GM12865 (cell line): ENCODE results near the gene PLA1A.

Experiments used
- DNase-seq: peaks from one replicate; pipeline ENCODE4 v3.0.0; 2010; ENCODE audit warnings: low read depth
- H3K4me3 ChIP-seq: 2 replicates; pipeline ENCODE4 v1.5.1; 2011; ENCODE audit warnings: mild to moderate bottlenecking, low read depth, low read length, control low read depth
- CTCF ChIP-seq: IDR thresholded peaks from 2 replicates; pipeline ENCODE4 v1.5.1; 2011; ENCODE audit warnings: low read length, control low read depth, low read depth, inconsistent platforms; ENCODE audit not compliant: insufficient read depth; ENCODE audit errors: missing control alignments

PLA1A gene

DNA sequence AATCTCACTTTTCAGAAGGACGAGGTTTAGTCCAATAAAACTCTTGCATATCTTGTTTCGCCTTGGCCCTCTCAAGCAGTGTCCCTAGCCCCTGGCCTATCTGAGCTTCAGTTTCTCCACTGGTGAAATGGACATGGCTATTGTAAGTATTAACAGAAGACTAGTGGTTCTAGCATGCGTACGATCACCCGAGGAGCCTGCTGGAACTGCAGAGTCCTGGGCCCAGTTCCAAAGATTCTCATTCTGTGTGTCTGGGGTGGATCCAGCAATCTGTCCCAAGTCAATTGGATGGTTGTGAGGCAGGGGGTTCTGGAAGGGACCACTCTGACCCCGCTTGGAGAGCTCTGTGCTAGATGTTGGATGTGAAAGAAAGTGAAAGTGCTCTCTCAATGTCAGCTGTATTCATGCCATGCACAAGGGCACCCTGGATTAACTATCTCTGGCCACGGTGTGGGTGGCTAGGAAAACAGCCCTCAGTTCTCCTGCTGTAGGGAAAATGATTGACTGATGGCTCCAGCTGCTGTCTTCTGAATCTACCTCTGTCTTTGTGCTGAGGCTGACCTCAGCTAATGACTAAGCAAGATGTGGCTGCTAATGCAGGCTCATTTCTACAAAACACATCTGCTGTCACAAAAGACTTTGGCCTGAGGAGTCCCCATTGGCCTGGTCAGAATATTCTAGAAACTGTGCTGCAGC is 1.9 kb upstream of the PLA1A start:
- TF ChIP-seq CTCF = no peak

GRCh38 chr3:119596398-119596797 is 1.3 kb upstream of the PLA1A start:
- H3K4me3 ChIP-seq = peak overlapping the region; percentile 3
- TF ChIP-seq CTCF = no peak
- peak; percentile 63 for DNase-seq

More for the DNA sequence above, 1.9 kb upstream of the PLA1A start:
- peak overlapping the region; percentile 3 for H3K4me3 ChIP-seq
- peak; percentile 23 for DNase-seq

GRCh38 chr3:119598410-119599098 is 869 bp downstream of the PLA1A start:
- H3K4me3 ChIP-seq = peak overlapping the region; percentile 58
- no peak for TF ChIP-seq CTCF
- peak; percentile 86 for DNase-seq

DNA sequence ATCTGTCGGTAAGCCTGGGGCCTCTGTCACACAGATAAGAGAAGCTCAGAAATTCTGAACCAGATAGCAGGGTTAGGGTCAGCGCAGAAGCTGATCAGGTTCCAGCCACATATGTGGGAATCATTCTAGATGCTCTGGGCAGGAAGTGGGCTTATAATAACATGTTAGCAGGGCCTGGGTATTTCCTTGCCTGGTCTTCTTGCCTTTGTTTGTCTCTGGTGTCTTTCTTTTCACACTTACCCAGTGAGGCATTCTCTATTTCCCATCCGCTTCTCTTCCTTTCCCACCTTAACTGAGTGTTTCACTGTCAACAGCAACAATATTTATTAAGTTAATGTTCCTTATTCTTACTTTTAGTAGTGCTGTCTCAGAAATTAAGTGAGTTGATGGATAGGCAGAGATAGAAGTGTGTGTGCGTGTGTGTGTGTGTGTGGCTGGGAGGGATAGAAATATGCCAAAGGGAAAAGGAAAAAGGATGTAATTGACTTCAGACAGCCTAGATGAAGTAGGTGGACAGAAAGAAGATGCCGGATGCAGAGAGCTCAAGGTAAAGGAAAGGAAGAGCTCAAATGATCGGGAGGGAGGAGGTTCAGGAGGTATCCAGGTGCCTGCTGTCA is 2.0 kb downstream of the PLA1A start:
- H3K4me3 ChIP-seq = peak overlapping the region; percentile 58
- peak; percentile 72 for DNase-seq
- TF ChIP-seq CTCF = no peak

DNA sequence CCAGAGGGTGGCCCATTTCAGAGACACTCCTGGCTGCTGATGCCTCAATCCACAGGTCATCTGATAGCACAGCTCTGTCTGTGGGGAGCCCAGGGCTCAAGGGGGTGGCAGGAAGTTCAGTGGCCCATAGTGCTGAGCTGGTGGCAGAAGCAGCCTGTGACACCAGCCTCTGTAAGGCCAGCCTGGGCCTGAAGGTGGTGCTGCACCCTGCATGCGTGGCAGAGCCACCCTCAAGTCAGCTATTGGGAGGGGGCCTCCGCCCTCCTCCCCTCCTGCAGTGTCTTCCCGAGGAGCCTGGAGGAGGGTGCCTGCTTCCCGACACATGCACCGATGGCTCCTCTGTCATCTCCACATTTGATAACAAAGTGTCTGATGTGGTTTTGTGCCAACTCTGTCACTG is 3.0 kb downstream of the PLA1A start:
- H3K4me3 ChIP-seq = peak overlapping the region; percentile 58
- peak; percentile 95 for TF ChIP-seq CTCF
- peak; percentile 94 for DNase-seq

GRCh38 chr3:119601154-119601553 is 3.5 kb downstream of the PLA1A start:
- TF ChIP-seq CTCF = no peak
- peak; percentile 49 for DNase-seq
- H3K4me3 ChIP-seq = peak overlapping the region; percentile 58
